PFSK-1 (cell line): ENCODE results near the gene APBB1IP. TPM values are rescaled to one million over a fixed set of nuclear protein-coding genes. Genes with fewer than 3 reads are reported as not detected.

Source experiments
- FOXP2 ChIP-seq: optimal IDR thresholded peaks from 2 replicates; pipeline ENCODE3; 2011; ENCODE audit warnings: borderline replicate concordance, control low read depth, inconsistent platforms; ENCODE audit not compliant: insufficient read depth; ENCODE audit errors: extremely low read length, extremely low read depth
- POLR2AphosphoS5 ChIP-seq: IDR thresholded peaks from 2 replicates; pipeline ENCODE4 v1.6.1; 2012; ENCODE audit warnings: low read depth, mild to moderate bottlenecking, control low read depth, low read length, moderate library complexity
- SIN3A ChIP-seq: IDR thresholded peaks from 2 replicates; pipeline ENCODE4 v1.6.1; 2012; ENCODE audit warnings: mild to moderate bottlenecking, low read length, moderate library complexity, borderline replicate concordance; ENCODE audit not compliant: insufficient read depth
- TAF1 ChIP-seq: IDR thresholded peaks from 2 replicates; pipeline ENCODE4 v1.6.1; 2012; ENCODE audit warnings: low read length, control low read depth, borderline replicate concordance; ENCODE audit not compliant: insufficient read depth
- polyA plus RNA-seq: library from polyadenylated mRNA; unstranded; fragments of >200 nt; gene quantifications from one replicate; pipeline ENCODE4 v1.2.1, GENCODE V29; 2012; ENCODE audit warnings: low read depth, missing spikeins; ENCODE audit not compliant: insufficient read length
- TF ChIP-seq, protein P1 (sequence below), 2 experiments: IDR thresholded peaks; 2 replicates each; pipeline versions ENCODE4 v1.6.1 to v1.8.0; 2011 to 2012; ENCODE audit warnings: low read depth in 2 of 2, low read length in 2 of 2, control low read depth in 1 of 2, inconsistent platforms in 1 of 2, mild to moderate bottlenecking in 1 of 2, moderate library complexity in 1 of 2; ENCODE audit not compliant: insufficient read depth in 1 of 2

Gene APBB1IP, protein sequence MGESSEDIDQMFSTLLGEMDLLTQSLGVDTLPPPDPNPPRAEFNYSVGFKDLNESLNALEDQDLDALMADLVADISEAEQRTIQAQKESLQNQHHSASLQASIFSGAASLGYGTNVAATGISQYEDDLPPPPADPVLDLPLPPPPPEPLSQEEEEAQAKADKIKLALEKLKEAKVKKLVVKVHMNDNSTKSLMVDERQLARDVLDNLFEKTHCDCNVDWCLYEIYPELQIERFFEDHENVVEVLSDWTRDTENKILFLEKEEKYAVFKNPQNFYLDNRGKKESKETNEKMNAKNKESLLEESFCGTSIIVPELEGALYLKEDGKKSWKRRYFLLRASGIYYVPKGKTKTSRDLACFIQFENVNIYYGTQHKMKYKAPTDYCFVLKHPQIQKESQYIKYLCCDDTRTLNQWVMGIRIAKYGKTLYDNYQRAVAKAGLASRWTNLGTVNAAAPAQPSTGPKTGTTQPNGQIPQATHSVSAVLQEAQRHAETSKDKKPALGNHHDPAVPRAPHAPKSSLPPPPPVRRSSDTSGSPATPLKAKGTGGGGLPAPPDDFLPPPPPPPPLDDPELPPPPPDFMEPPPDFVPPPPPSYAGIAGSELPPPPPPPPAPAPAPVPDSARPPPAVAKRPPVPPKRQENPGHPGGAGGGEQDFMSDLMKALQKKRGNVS
- polyA plus RNA-seq, result 0.13 TPM

DNA sequence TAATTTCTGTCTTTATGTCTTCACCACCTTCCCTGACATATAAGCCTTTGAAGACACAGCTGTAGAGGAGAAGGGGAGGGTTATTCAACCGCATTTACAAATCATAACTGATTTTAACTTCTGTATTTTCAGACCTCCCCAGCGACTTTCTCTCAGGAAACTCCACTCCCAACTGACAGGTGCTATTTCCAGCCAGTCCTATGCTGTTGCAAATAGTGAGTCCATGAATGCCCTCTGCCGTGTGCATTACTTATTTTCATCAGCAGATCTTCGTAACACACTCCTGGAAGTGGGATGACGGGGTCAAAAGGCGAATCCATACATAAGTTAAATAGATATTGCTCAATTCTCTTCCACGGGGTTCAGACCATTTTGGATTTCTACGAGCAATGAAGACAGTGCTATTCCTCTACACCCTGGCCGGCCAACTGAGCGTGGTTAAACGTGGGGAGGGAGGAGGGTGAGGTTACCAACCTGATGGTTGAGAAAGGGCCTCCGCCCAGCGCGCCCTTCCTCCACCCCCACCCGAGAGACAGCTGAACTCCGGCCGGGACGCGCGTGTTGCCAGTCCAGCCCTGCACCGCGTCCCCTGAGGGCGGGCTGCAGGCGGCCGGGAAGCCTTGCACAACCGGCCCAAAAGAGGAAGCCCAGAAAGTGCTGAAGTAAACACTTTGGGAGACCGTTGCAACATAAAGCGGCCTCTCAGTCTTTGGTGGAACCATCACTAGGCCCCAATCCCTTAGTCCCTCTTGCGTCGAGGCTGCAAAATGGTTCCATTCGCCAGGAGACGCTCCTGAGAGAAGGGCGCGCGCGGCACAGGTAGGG lies at the start of gene APBB1IP:
Gene APBB1IP (plus strand): TSS at position 705 of the 825 bp plus-strand sequence. CDS start 53,986 bp downstream, outside the sequence.
- TF ChIP-seq FOXP2 (no peak), TAF1 (no peak), SIN3A (no peak), POLR2AphosphoS5 (no peak)
- TF ChIP-seq, protein P1, sequence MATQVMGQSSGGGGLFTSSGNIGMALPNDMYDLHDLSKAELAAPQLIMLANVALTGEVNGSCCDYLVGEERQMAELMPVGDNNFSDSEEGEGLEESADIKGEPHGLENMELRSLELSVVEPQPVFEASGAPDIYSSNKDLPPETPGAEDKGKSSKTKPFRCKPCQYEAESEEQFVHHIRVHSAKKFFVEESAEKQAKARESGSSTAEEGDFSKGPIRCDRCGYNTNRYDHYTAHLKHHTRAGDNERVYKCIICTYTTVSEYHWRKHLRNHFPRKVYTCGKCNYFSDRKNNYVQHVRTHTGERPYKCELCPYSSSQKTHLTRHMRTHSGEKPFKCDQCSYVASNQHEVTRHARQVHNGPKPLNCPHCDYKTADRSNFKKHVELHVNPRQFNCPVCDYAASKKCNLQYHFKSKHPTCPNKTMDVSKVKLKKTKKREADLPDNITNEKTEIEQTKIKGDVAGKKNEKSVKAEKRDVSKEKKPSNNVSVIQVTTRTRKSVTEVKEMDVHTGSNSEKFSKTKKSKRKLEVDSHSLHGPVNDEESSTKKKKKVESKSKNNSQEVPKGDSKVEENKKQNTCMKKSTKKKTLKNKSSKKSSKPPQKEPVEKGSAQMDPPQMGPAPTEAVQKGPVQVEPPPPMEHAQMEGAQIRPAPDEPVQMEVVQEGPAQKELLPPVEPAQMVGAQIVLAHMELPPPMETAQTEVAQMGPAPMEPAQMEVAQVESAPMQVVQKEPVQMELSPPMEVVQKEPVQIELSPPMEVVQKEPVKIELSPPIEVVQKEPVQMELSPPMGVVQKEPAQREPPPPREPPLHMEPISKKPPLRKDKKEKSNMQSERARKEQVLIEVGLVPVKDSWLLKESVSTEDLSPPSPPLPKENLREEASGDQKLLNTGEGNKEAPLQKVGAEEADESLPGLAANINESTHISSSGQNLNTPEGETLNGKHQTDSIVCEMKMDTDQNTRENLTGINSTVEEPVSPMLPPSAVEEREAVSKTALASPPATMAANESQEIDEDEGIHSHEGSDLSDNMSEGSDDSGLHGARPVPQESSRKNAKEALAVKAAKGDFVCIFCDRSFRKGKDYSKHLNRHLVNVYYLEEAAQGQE (IDR thresholded peaks at IDR 0.05; ENCODE audit: insufficient read depth in 1 of 2, low read depth in 2 of 2, low read length in 2 of 2), result no peak

DNA sequence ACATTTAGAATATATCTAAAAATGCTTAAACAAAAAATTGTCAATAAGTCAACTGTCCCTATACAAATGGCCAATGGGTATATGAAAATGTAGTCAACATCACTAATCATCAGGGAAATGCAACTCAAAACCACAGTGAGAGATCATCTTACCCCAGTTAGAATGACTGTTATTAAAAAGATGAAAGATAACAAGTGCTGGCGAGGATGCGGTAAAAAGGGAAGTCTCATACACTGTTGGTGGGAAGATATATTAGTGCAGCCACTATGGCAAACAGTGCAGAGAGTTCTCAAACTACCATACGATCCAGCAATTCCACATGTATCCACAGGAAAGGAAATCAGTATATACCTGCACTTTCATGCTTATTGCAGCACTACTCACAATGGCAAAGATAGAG lies 48.6 kb upstream of the APBB1IP start:
- TF ChIP-seq FOXP2, result no peak
- no peak for TF ChIP-seq TAF1
- no peak for TF ChIP-seq POLR2AphosphoS5
- no peak for TF ChIP-seq SIN3A
- TF ChIP-seq, protein P1 (IDR thresholded peaks at IDR 0.05; ENCODE audit: insufficient read depth in 1 of 2, low read depth in 2 of 2, low read length in 2 of 2), result no peak

DNA sequence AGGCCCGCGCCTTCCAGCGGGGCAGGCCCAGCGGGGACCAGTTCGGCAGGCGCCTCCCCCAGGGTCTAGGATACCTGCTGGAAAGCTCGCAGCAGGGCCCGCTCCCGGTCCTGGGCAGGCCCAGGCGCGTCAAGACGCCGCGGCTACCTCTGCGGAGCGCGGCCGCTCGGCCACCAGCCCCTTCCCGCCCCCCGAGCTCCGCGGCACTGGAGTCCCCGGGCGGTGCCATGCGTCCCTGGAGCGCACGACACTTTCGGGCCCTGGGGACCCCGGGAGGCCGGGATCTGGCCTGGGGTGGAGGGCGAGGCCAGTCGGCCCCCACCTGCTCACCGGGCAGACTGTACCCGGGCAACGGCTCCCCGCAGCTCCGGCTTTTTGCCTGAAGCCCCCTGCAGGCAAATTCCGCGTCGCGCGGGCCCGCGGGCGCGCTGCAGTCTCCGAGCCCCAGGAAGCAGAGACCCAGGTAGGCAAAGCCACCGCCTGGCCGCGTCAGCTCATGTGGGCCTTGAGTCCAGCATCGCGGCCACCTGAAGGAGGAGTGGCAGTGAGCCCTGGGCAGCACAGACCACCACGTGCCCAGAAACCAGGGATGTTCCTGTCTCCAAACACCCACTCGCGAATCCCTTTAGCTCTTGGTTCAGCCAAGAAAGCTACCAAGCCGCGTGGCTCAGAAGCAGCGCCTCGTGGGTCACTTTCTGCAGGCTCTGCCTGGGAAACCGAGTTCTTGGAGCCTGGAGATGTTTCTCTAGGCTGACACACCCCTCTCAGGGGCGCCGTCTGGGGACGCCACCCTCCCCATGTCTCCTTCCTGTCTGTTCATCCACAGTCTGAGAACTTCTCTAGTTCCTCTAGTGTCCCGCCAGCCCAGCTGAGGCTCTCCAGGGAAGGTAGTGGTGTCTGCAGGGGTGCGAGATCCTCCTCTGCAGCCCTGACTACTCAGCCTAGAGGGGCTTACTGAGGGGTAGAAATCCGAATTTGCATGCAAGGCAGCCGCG lies 46.1 kb upstream of the APBB1IP start:
- TF ChIP-seq SIN3A, result no peak
- TF ChIP-seq TAF1, result no peak
- TF ChIP-seq FOXP2, result no peak
- TF ChIP-seq, protein P1 (IDR thresholded peaks at IDR 0.05; ENCODE audit: insufficient read depth in 1 of 2, low read depth in 2 of 2, low read length in 2 of 2), result no peak
- no peak for TF ChIP-seq POLR2AphosphoS5

DNA sequence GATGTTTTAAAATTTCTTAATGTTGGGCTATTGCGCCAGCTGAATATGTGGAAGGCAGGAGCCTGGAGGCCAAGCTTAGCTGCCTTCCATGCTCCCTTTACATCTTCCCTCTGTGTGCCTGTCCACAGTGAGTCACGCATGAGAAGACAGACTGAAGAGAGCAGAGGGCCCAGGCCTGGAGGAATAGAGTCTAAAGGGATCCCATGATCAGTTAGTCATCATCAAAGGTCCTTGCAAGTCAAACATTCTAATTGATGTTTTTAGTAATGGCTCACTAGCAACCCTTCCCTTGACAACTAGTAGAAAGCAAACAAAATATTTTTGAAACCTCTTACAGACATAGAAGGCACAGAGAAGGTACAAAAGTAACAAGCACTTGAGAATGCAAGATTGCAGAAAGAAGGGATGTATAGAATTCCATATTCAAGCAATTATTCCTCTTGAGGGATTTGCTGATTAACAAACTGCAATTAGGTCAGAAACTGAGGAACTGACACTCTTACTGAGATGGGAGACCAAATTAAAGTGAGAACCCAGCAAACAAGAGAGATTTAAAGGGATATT lies 30.7 kb upstream of the APBB1IP start:
- TF ChIP-seq FOXP2, result no peak
- no peak for TF ChIP-seq SIN3A
- no peak for TF ChIP-seq POLR2AphosphoS5
